NCI-H510A (cell line): ENCODE results near the gene VAMP5.
"Not testable (repeated sequence)": the region's sequence is repeated elsewhere in the genome, so short reads cannot be mapped to it uniquely, and the experiment has no call there.

Experiments
- DNase-seq: peaks from one replicate; lab custom pipeline; 2025; lab: John Stamatoyannopoulos, UW

Gene VAMP5

DNA sequence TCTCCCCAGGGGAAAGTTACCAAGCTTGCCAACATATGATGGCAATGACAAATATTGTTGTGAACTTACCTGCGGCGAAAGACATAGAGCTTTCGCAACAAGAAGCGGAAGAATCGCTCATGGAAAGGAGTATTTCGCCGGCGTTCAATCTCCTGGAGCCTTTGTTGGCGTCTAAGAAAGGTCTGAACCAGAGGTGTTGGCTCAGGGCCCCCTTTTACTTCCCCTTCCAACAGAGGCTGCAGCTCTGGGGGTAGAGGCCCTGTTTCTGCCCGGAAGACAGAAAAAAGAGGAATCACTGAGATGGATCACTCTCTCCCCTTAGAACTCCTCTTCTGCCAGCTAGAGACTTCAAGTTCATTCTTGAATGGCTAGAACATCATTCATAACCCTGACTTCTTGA lies 33.7 kb upstream of the VAMP5 start:
- no peak for DNase-seq

GRCh38 chr2:85551698-85552678 lies 32.2 kb upstream of the VAMP5 start:
- peak; percentile 53 for DNase-seq

DNA sequence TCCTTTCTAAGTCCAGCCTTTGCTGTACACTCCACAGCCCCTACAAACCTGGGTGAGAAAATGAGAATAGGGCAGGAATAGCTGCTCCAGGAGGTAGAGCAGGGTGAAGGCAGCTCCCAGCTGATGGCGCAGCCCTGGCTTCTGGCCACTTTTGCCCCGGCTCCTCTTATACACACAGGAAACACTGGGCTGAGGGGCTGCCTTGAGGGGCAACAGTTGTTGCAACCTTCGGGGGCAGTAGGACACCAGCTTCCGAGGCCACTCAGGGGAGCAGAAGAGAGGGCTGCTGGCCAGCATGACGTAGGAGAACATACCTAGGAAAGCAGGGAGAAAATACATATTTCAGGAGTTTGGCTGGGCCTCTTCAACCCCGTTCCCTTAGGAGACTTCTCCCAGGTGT lies 31.0 kb upstream of the VAMP5 start:
- no peak for DNase-seq

- no peak for DNase-seq
Measured at GRCh38 chr2:85554980-85555612, 29.1 kb upstream of the VAMP5 start.

DNA sequence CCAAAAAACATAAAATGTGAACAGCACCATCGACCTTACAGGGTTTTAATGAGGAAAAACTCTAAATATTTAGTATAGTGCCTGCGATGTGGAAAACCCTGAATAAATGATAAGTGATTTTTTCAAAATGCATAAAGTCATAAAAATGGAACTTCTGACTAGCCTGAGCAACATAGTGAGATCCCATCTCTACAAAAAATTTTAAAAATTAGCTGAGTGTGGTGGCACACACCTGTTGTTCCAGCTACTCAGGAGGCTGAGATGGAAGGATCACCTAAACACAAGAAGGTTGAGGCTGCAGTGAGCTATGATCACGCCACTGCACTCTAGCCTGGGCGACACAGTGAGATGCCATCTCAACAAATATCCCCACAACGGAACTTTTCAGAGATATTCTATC lies 27.1 kb upstream of the VAMP5 start:
- DNase-seq: no peak

- no peak for DNase-seq
Measured at GRCh38 chr2:85558160-85558559, 26.1 kb upstream of the VAMP5 start.

DNA sequence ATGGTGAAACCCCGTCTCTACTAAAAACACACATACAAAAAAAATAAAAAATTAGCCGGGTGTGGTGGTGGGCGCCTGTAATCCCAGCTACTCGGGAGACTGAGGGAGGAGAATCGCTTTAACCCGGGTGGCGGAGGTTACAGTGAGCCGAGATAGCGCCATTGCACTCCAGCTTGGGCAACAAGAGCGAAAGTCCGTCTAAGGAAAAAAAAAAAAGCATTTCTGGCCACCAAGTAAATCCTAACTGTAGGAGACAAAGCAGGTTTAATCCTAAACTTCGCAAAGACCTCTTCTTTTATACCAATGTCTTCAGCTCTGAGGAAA lies 23.9 kb upstream of the VAMP5 start:
- DNase-seq: not testable (repeated sequence)

DNA sequence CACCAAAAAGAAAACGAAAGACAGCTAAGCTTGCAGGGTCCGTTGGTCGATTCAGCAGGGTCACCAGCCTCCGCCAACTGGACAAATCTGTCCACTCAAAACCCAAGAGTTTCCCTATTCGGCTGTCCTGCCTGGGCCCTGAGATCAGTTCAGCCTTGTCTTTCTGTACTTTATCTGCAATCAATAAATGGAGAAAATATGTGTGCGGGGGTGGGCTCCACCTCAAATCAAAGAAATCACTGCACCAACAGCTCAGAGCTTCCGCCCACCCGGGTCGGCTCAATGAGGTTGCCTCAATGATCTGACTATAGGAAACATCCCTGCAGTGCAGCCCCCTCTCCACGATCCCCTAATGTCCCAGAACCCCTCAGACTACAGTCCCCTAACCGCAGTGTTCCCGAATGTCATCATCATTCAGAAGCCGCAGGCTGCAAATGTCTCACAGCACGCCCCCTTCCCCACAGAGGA lies 23.4 kb upstream of the VAMP5 start:
- no peak for DNase-seq

- peak; percentile 94 for DNase-seq
Measured at GRCh38 chr2:85561280-85562212, 22.7 kb upstream of the VAMP5 start, which contains the start of gene GGCX. TSS of gene GGCX (minus strand) at chr2:85561493. CDS start at chr2:85561428, 65 bp downstream.

DNA sequence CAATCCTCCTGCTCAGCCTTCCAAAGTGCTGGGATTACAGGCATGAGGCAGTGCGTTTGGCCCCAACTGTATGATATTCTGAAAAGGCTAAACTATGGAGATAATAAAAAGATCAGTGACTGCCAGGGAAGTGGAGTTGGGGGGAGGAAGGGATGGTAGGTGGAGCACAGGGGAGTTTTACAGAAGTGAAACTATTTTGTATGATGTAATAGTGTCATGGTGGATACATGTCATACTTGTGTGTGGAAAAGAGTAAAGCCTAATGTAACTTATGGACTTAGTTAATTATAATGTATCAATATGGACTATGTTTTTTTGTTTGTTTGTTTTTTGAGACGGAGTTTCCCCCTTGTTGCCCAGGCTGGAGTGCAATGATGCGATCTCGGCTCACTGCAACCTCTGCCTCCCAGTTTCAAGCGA lies 20.1 kb upstream of the VAMP5 start:
- no peak for DNase-seq

- DNase-seq: no peak
Measured at GRCh38 chr2:85566265-85566664, 18.0 kb upstream of the VAMP5 start.

- DNase-seq: no peak
Measured at GRCh38 chr2:85575739-85576138, 8.5 kb upstream of the VAMP5 start.

DNA sequence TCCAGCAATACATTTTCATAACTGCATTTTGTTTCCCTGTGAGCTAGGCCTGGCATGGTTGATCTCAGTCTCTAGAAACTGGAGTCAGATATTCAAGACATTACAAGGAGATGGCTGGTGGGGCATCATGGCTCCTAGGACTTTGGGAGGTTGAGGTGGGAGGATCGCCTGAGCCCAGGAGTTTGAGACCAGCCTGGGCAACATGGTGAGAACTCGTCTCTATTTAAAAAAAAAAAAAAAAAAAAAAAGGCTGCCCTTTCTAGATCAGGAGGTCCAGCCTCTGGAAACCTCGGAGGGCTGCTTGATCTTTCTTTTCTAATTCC lies 7.2 kb upstream of the VAMP5 start:
- no peak for DNase-seq

DNA sequence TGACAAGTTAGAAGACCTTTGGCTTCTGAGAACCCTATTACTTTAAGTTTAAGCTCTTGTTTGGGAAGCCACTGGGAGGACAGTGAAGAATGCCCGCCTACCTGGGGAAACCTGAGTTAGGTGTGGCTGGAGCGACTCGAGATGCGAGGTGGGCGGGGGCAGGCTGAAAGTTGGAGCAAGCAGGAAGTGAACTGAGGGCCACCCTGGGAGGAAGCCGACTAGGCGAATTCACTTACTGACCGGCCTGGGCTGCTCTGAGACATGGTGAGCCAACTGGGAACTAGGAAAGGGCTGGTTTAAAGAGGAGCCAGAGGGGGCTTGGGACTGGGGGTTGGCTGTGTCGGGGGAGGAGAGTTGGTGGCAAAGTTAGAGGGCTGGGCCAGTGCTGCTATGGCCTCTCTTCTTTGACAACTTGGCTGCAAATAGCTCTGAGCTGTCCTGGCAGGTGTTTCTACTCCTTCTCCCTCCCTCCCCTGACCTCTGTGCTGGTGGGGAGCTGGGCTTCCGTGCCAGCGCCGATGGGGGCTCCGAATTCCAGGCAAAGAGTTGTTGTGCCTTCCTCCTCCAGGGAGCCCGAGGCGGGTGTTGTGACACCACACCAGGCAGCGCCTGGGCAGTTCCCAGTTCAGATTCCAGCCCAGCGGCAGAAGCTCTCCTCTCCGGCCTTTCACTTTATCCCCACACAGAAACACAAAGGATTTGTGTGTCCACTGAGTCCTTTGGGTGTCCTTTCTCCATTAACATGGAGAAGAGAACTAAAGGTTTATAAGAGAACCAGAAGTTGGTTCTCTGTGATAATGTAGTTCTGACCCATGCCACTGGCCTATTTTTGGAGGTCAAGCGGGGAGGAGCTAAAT lies 6.6 kb upstream of the VAMP5 start, which contains the start of gene VAMP8:
Gene VAMP8, plus strand, starts transcription at position 201 of the 857 bp plus-strand sequence. Its CDS starts 61 bp downstream, at position 262.
- DNase-seq: peak; percentile 69

DNA sequence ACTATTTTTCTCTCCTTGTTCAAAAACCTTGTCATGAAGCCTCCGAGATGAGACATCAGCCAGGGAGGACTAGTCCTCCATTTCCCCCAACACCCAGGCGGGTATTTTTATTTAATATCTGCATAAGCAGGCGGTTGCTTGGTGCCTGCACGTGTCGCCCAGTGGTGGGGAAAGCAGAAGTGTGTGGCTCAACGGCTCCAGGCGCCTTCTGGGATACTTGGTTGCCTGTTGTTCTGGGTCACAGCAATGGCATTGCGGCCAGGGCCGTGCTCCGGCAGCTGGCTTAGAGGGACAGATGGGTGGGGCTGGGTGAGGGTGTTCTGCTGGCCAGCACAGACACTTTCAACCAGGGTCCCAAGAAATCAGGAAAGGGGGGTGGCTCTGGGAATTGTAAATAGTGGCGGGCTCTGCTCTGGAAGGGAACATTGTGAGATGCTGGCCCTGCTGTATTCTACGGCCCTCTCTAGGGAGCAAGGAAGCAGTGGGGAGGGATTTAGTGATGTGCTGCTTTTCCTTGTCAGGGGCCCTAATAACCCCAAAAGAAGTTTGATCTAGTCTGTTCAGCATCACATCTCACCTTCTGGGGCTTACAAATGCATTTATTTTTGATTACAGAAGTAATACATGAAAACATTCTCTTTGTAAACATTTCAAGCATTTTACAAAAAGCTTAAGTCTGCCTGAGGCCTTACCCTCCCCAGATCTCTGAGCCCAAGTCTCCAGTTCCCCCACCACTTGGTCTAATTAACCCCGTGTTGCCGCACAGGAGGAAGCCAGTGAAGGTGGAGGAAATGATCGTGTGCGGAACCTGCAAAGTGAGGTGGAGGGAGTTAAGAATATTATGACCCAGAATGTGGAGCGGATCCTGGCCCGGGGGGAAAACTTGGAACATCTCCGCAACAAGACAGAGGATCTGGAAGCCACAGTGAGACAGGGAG lies 5.7 kb upstream of the VAMP5 start:
- DNase-seq: no peak

DNA sequence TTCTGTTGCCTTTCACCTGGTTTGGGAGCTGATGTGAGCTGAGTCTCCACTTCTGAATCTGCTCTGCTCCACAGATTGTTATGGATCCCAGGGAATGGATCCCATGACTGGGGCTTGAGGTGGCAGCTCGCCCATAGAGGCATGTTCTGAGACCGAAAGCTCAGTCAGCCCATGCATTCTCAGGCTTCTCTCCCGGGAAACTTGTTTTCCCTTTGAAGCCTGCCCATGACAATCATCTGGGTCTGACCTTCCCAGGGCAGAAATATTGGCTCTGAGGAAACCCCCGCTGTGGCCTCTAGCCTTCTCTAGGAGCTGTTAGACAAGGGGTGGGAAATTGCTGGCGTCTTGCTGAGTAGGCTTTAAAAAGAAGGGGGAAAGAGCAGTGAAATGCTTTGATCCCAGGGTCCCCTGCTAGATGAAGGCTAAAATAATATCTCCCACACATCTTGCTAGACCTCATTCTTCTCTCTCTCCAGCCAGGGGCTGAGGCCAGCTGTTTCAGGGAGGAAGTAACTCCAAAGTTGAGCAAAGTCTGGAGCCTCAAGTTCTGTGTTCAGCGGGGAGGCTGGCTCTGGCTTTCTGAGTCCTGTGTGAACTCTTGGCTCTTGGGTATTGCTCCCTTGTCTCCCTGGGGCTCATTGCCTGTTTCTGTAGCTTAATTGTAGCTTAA lies 4.8 kb upstream of the VAMP5 start:
- DNase-seq: no peak

DNA sequence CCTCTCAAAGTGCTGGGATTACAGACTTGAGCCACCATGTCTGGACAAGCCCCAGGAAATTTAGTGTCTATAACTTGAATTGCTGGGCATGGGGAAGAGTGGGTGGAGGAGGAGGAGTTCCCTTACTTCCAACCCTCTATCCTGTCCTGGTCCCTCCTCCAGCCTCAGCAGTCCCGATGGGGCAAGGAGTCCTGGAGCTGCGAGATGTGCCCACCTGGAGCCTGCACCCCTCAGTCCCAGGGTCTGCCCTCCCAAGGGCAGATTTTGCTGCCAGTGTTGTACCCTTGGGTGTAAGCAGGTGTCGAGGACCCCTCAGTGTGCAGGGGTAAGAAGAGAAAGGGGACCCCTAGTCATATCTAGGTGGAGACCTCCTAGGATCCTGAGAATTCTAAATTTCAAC lies 4.0 kb upstream of the VAMP5 start:
- DNase-seq: no peak

DNA sequence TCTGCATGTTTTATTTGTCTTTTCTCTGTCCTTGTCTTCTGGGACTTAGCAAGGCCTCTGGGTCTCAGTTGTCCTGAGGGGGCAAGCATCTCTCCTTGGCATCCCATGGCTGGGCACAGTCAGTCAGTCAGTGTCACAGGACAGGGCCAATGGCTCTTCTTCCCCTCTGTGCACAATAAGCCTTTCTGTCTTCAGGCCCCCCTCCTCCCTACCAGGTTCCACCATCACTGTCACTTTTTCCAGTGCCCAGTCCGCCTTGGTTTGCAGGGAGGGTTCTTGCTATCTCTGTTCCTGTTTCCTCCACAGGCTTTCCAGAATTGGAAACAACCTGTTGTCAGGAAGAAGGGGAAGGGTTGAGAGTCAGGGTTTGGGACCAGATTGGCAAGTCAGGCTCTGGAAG lies 1.7 kb upstream of the VAMP5 start:
- DNase-seq: no peak

DNA sequence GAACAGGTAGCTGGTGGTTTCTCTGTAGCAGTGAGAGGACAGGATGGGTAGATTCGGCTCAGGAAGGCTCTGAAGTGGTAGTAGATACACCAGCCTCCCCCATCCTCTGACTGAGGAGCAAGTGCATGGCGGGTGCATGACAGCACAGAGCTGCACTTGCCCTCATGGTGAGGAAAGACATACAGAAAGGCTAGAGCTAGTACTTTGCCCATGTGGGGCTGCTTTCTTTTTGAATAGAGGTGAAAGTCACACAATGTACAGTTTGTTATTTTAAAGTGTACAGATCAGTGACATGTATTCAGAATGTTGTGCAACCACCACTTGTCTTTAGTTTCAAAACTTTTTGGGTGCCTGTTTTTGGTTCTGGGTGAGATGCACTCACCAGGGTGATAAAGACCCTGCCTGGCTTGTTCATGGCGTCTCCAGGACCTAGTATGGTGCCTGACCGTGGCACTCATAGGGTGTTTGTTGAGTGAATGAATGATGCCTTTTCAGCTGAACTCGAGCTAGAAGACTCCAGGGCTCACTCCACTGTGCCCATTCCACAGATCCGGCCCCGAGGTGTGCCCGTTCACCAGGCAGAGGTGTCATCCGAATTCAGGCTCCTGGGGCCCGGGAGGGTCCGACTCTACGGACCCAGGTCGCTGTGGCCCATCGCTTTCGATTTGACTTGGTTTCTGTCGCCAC lies 421 bp upstream of the VAMP5 start:
- no peak for DNase-seq
